Liver (tissue), 9 donors: ENCODE results near the gene RBKS. TPM values are rescaled to one million over a fixed set of nuclear protein-coding genes. Genes with fewer than 3 reads are reported as not detected.

Experiments used
- DNase-seq: peaks from one replicate; pipeline ENCODE4 v3.0.0-alpha.2; 2017; ENCODE audit warnings: low spot score
- H3K27ac ChIP-seq, 2 donors: one replicate each; pipeline ENCODE4 v1.7.0; 2013; ENCODE audit warnings: inconsistent platforms in 2 of 2, low read length in 2 of 2, control low read depth in 1 of 2, low read depth in 1 of 2, mild to moderate bottlenecking in 1 of 2
- H3K27me3 ChIP-seq, 4 donors: one replicate each; pipeline versions ENCODE4 v1.6.1 to v1.7.0; 2013; ENCODE audit warnings: low read length in 3 of 4, inconsistent platforms in 1 of 4, mild to moderate bottlenecking in 1 of 4, moderate library complexity in 1 of 4; ENCODE audit not compliant: control insufficient read depth in 4 of 4, insufficient read depth in 4 of 4
- H3K36me3 ChIP-seq, 4 donors: one replicate each; pipeline versions ENCODE4 v1.6.1 to v1.7.0; 2013; ENCODE audit warnings: low read length in 3 of 4, mild to moderate bottlenecking in 3 of 4, low read depth in 1 of 4, moderate library complexity in 1 of 4; ENCODE audit not compliant: control insufficient read depth in 4 of 4, insufficient read depth in 3 of 4
- H3K4me1 ChIP-seq, 4 donors: one replicate each; pipeline versions ENCODE4 v1.6.1 to v1.7.0; 2013; ENCODE audit warnings: low read length in 3 of 4, mild to moderate bottlenecking in 3 of 4, moderate library complexity in 1 of 4; ENCODE audit not compliant: control insufficient read depth in 4 of 4, insufficient read depth in 4 of 4
- H3K4me3 ChIP-seq, 3 donors: one replicate each; pipeline versions ENCODE4 v1.6.1 to v1.7.0; 2013; ENCODE audit warnings: low read length in 3 of 3, control low read depth in 1 of 3, low read depth in 1 of 3, mild to moderate bottlenecking in 1 of 3
- H3K9ac ChIP-seq, 2 donors: one replicate each; pipeline ENCODE4 v1.7.0; 2013; ENCODE audit warnings: low read length in 2 of 2, mild to moderate bottlenecking in 2 of 2, moderate library complexity in 2 of 2, control low read depth in 1 of 2, low read depth in 1 of 2
- H3K9me3 ChIP-seq, 4 donors: one replicate each; pipeline versions ENCODE4 v1.6.1 to v1.7.0; 2013; ENCODE audit warnings: low read length in 3 of 4; ENCODE audit not compliant: control insufficient read depth in 4 of 4
- ATF3 ChIP-seq: IDR thresholded peaks from 2 replicates; pipeline ENCODE4 v1.6.1; 2016; ENCODE audit warnings: antibody characterized with exemption
- CTCF ChIP-seq: fragments of 150-350 bp; IDR thresholded peaks from 2 replicates; pipeline ENCODE4 v1.5.1; 2017; ENCODE audit warnings: improper control_type of control experiment, low read depth, low read length; ENCODE audit not compliant: missing input control
- EGR1 ChIP-seq, 2 donors: IDR thresholded peaks; 2 replicates each; pipeline ENCODE4 v1.6.1; 2016 to 2018; ENCODE audit warnings: antibody characterized with exemption in 2 of 2, low read depth in 2 of 2
- FOXA1 ChIP-seq: IDR thresholded peaks from 2 replicates; pipeline ENCODE4 v1.6.1; 2016; ENCODE audit warnings: antibody characterized with exemption
- FOXA2 ChIP-seq: IDR thresholded peaks from 2 replicates; pipeline ENCODE4 v1.6.1; 2016; ENCODE audit warnings: antibody characterized with exemption
- JUND ChIP-seq, 2 donors: IDR thresholded peaks; 2 replicates each; pipeline ENCODE4 v1.6.1; 2016; ENCODE audit warnings: antibody characterized with exemption in 2 of 2
- RAD21 ChIP-seq, 2 donors: IDR thresholded peaks; 2 replicates each; pipeline ENCODE4 v1.6.1; 2016; ENCODE audit warnings: antibody characterized with exemption in 2 of 2, mild to moderate bottlenecking in 2 of 2
- REST ChIP-seq: IDR thresholded peaks from 2 replicates; pipeline ENCODE4 v1.6.1; 2016; ENCODE audit warnings: antibody characterized with exemption, mild to moderate bottlenecking
- SP1 ChIP-seq: IDR thresholded peaks from 2 replicates; pipeline ENCODE4 v1.6.1; 2018; ENCODE audit warnings: antibody characterized with exemption, mild to moderate bottlenecking
- TAF1 ChIP-seq: conservative IDR thresholded peaks from 2 replicates; pipeline ENCODE4 v1.6.1; 2016; ENCODE audit warnings: antibody characterized with exemption, mild to moderate bottlenecking
- YY1 ChIP-seq: IDR thresholded peaks from 2 replicates; pipeline ENCODE4 v1.6.1; 2016; ENCODE audit warnings: antibody characterized with exemption, mild to moderate bottlenecking
- WGBS: extraction: QIAGEN DNeasy Blood & Tissue Kit; methylation state at CpG from one replicate; pipeline ENCODE4 v1.1.7; 2013; 5-methylcytosine and 5-hydroxymethylcytosine counted together
- polyA plus RNA-seq, 2 donors: library from polyadenylated mRNA; stranded (reverse) in 1 of 2; unstranded in 1 of 2; fragments of 200-250 nt in 1 of 2; fragments of >200 nt in 1 of 2; fragmentation: Nextera tagmentation in 1 of 2; extraction: Ambion mirVana in 1 of 2; gene quantifications; one replicate each; pipeline versions ENCODE4 v1.2.1 to v1.2.3, GENCODE V29; 2013 to 2015
- total RNA-seq, 2 donors: library from RNA; depleted of rRNA; stranded (reverse); fragments of >200 nt; gene quantifications; one replicate each; pipeline ENCODE4 v1.2.3, GENCODE V29; 2014
- donor health status: healthy.
- donor health status: healthy.
- donor health status: healthy.
- donor health status: healthy.
- donor health status: healthy.

The RBKS gene
- total and polyA plus RNA-seq, 4 donors = 6.3 to 18.8 (median 15.2) TPM

GRCh38 chr2:27833931-27834330, 56.3 kb downstream of the RBKS start:
- H3K9me3 ChIP-seq = no peaks in the 10 kb centered on the region
- no peaks in the 10 kb centered on the region for H3K4me1 ChIP-seq
- H3K27me3 ChIP-seq = no peaks in the 10 kb centered on the region
- H3K9ac ChIP-seq = no peak overlapping the region
- TF ChIP-seq FOXA2 (no peak), RAD21 (IDR thresholded peaks at IDR 0.05) (no peak), CTCF (no peak), YY1 (no peak), EGR1 (IDR thresholded peaks at IDR 0.05; ENCODE audit: low read depth in 2 of 2) (no peak), REST (no peak), SP1 (no peak), ATF3 (no peak), JUND (IDR thresholded peaks at IDR 0.05) (no peak)
- H3K36me3 ChIP-seq = peaks cover 4 to 27% (median 16%) of the 10 kb centered on the region in 4 donors
- no peak overlapping the region for H3K27ac ChIP-seq
- 75% methylated on average over 1 of the region's 1 CpG for WGBS
- DNase-seq = no peak
- H3K4me3 ChIP-seq = no peak overlapping the region

GRCh38 chr2:27832396-27832795, 57.8 kb downstream of the RBKS start:
- WGBS = 82% methylated on average over 2 of the region's 2 CpGs
- no peaks in the 10 kb centered on the region for H3K27me3 ChIP-seq
- DNase-seq = no peak
- H3K9ac ChIP-seq = no peak overlapping the region
- no peaks in the 10 kb centered on the region for H3K9me3 ChIP-seq
- peaks cover 5 to 29% (median 17%) of the 10 kb centered on the region in 4 donors for H3K36me3 ChIP-seq
- no peak overlapping the region for H3K27ac ChIP-seq
- H3K4me1 ChIP-seq = no peaks in the 10 kb centered on the region
- TF ChIP-seq FOXA1 (no peak), SP1 (no peak), FOXA2 (no peak)
- no peak overlapping the region for H3K4me3 ChIP-seq

- Histone ChIP-seq H3K9ac (no peak overlapping the region), H3K9me3 (no peaks in the 10 kb centered on the region), H3K27ac (no peak overlapping the region), H3K36me3 (peaks cover 7 to 39% (median 17%) of the 10 kb centered on the region in 4 donors), H3K4me3 (no peak overlapping the region), H3K27me3 (no peaks in the 10 kb centered on the region), H3K4me1 (no peaks in the 10 kb centered on the region)
- WGBS = 86% methylated on average over 7 of the region's 7 CpGs
- no peak for DNase-seq
- TF ChIP-seq TAF1 (no peak), FOXA2 (no peak), FOXA1 (no peak), SP1 (no peak), JUND (IDR thresholded peaks at IDR 0.05) (no peak), CTCF (no peak), REST (no peak), EGR1 (IDR thresholded peaks at IDR 0.05; ENCODE audit: low read depth in 2 of 2) (no peak)
Measured at GRCh38 chr2:27831279-27832050, 58.7 kb downstream of the RBKS start.
